ENCODE data around the gene FIBCD1.

GRCh38 chr9:130975932-130976841 lies 37.1 kb upstream of the FIBCD1 start:
- TF ChIP-seq CTCF (conservative IDR thresholded peaks at IDR 0.05; ENCODE audit: low read length) (no peak), EZH2phosphoT487 (IDR thresholded peaks at IDR 0.05; ENCODE audit: borderline replicate concordance, low read depth, low read length) (no peak)

Measured in OCI-LY7 (cell line).